HG03469 (cell line): ENCODE data around the gene DPM1.

Experiments used
- ATAC-seq: cut with Tn5 transposase; IDR thresholded peaks from one replicate; pipeline ENCODE4 v1.9.1; 2021; ENCODE audit warnings: mild to moderate bottlenecking, moderate library complexity, moderate number of reproducible peaks; ENCODE audit not compliant: unreplicated experiment

The DPM1 gene

GRCh38 chr20:50900261-50900660, 58.1 kb downstream of the DPM1 start:
- no peak for ATAC-seq

- ATAC-seq = no peak
These were observed 59.9 kb downstream of the DPM1 start for GRCh38 chr20:50898475-50898874.

DNA sequence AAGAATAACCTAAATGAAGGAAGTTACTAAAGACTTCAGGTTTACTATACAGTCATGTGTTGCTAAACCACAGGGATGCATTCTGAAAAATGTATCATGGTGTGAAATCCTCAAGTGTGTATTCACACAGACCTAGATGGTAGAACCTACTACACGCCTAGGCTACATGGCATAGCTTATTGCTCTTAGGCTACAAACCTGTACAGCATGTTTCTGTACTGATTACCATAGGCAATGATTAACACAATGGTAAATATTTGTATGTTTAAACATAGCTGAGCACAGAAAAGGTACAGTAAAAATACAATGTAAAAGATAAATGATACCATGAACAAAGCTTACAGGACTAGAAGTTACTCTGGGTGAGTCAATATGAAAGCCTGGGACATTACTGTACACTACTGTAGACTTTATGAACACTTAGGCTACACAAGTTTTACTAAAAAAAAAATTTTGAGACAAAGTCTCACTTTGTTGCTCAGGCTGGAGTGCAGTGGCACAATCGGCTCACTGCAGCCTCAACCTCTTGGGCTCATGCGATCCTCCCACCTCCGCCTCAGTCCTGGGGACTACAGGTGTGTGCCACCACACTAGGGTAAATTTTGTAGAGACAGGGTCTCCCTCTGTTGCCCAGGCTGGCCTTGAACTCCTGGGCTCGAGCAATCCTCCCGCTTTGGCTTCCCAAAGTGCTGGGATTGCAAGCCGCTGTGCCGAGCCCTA, 63.1 kb downstream of the DPM1 start:
- ATAC-seq = no peak

GRCh38 chr20:50893620-50894019, 64.7 kb downstream of the DPM1 start:
- ATAC-seq = no peak

- ATAC-seq = no peak
These were observed 65.9 kb downstream of the DPM1 start for GRCh38 chr20:50892394-50892793.

- ATAC-seq = no peak
These were observed 67.2 kb downstream of the DPM1 start for GRCh38 chr20:50891138-50891537.

DNA sequence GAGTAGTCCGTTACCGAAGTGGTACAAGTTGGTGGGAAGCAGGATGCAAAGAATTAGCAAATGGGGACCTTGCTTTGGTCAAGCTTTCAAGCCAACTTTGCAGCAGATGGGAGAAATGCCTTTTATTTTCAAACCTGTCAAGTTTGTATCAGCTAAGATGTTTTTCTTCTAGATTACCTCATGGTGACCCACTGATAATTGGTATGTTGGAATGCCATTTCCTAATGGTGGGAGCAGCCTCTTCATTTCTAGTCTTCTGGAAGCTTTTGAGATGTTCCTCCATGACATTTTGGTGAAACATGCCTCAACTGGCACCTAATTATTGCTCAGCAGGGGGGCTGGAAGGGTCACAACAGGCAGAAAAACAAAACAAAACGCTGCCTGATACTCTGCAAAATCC, 70.8 kb downstream of the DPM1 start:
- no peak for ATAC-seq

DNA sequence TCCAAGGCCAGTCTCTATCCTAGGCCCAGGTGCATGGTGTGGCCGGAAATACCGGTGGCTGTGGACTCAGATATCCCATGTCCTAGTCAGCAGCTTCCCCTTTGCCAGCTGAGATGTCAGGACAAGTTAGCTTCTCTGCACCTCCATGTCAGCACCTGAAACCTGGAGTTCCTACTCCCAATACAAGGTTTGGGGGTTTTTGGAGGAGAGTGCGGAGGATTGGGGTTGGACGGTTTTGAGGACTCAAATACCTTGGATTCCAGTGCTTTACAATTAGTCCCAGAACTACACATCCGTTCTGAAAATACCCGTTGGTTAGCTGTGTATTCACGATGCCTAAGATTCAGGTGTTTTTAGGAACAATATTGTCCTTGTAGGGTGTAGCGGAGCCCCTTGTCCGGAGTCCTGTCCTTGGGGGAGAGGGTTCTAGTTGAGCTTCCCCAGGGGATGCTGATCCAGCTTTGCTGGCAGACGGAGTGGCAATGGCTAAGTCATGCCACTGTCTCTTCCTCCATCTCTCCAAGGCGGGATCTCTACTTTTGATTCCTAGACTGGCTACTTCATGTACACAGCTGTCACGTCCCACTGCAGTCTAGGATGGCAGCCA, 72.0 kb downstream of the DPM1 start:
- ATAC-seq = no peak

DNA sequence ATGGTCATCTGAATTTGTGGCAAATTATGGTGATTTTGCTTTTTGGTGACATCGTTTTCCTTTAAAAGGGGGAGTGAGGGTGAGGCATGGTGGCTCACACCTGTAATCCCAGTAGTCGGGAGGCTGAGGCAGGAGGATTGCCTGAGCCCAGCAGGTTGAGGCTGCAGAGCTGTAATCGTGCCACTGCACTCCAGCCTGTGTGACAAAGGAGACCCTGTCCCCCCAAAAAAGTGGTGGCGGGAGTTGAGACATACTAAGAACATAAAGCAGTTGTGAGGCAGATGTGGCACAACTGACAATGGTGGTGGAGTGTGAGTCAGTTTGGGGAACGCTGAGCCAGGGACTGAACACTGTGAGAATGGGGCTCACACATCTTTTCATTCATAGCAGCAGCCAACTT, 72.6 kb downstream of the DPM1 start:
- no peak for ATAC-seq

DNA sequence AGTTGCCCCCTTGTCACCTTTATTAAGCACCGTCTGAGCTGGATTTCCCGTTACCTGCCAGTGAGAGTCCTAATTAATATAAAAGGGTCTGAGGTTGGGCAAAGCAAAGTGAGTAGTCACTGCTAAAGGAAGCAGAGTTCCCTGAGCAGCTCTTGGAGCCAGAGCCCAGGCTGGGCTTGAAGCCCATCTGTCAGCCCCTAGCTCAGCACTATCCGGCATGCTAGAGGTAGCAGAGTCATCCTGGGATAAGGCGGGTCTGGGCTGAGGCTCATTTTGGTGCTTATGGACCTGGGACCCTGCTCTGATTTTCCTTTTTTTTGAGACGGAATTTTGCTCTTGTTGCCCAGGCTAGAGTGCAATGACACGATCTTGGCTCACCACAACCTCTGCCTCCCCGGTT, 73.3 kb downstream of the DPM1 start:
- no peak for ATAC-seq
